CD4-positive, alpha-beta memory T cell (primary cell): ENCODE data around the gene HSP90AB1. TPM values are rescaled to one million over a fixed set of nuclear protein-coding genes. Genes with fewer than 3 reads are reported as not detected.
"Not testable (repeated sequence)": the region's sequence is repeated elsewhere in the genome, so short reads cannot be mapped to it uniquely, and the experiment has no call there.

Source experiments
- CTCF ChIA-PET: fragments of 350-600 bp; sonication (Branson Sonifier 250); formaldehyde crosslinking; loops from one replicate; lab custom pipeline; 2021; ENCODE audit warnings: inconsistent platforms; ENCODE audit not compliant: partially characterized antibody; lab: Charles Lee
- POLR2A ChIA-PET: fragments of 350-600 bp; sonication (Branson Sonifier 250); formaldehyde crosslinking; loops from one replicate; lab custom pipeline; 2021; ENCODE audit not compliant: partially characterized antibody; lab: Charles Lee
- DNase-seq, 5 donors: peaks; one replicate each; pipeline versions ENCODE4 v3.0.0 to v3.0.0-alpha.2; 2020 to 2022; ENCODE audit warnings: mixed read lengths in 1 of 5
- H3K27ac ChIP-seq: one replicate; pipeline ENCODE4 v1.7.0; 2013; ENCODE audit warnings: low read depth, low read length
- H3K27me3 ChIP-seq: 2 replicates; pipeline ENCODE4 v1.7.0; 2013; ENCODE audit warnings: mild to moderate bottlenecking, low read length, moderate library complexity; ENCODE audit not compliant: insufficient read depth
- H3K36me3 ChIP-seq: 2 replicates; pipeline ENCODE4 v1.7.0; 2013; ENCODE audit warnings: mild to moderate bottlenecking, low read length, moderate library complexity; ENCODE audit not compliant: insufficient read depth
- H3K4me1 ChIP-seq: 2 replicates; pipeline ENCODE4 v1.7.0; 2013; ENCODE audit warnings: mild to moderate bottlenecking, low read length, moderate library complexity; ENCODE audit not compliant: insufficient read depth
- H3K4me3 ChIP-seq, 2 donors: one replicate each; pipeline ENCODE4 v1.7.0; 2013; ENCODE audit warnings: low read length in 2 of 2, mild to moderate bottlenecking in 1 of 2
- H3K9me3 ChIP-seq, 2 donors: one replicate each; pipeline ENCODE4 v1.7.0; 2013; ENCODE audit warnings: low read length in 2 of 2, control low read depth in 1 of 2; ENCODE audit not compliant: control insufficient read depth in 1 of 2
- H3K27ac Mint-ChIP-seq, 7 donors: one replicate each; pipeline ENCODE4 v1.8.0; 2020 to 2021; ENCODE audit warnings: mixed read lengths in 7 of 7, mild to moderate bottlenecking in 6 of 7, inconsistent platforms in 3 of 7, moderate library complexity in 3 of 7
- H3K27me3 Mint-ChIP-seq, 2 donors: one replicate each; pipeline ENCODE4 v1.8.0; 2020 to 2021; ENCODE audit warnings: mixed read lengths in 2 of 2
- H3K36me3 Mint-ChIP-seq, 2 donors: one replicate each; pipeline ENCODE4 v1.8.0; 2020 to 2021; ENCODE audit warnings: mixed read lengths in 2 of 2, inconsistent platforms in 1 of 2, mild to moderate bottlenecking in 1 of 2
- H3K4me1 Mint-ChIP-seq, 4 donors: one replicate each; pipeline ENCODE4 v1.8.0; 2020 to 2021; ENCODE audit warnings: mixed read lengths in 4 of 4, mild to moderate bottlenecking in 1 of 4
- H3K4me3 Mint-ChIP-seq, 8 donors: one replicate each; pipeline ENCODE4 v1.8.0; 2020 to 2021; ENCODE audit warnings: mixed read lengths in 8 of 8, mild to moderate bottlenecking in 7 of 8, moderate library complexity in 6 of 8, inconsistent platforms in 3 of 8
- H3K9me3 Mint-ChIP-seq, 8 donors: one replicate each; pipeline ENCODE4 v1.8.0; 2020 to 2021; ENCODE audit warnings: mixed read lengths in 8 of 8, mild to moderate bottlenecking in 5 of 8, inconsistent platforms in 3 of 8, moderate library complexity in 1 of 8
- intact Hi-C: fragments of 100-400 bp; cut with micrococcal nuclease; formaldehyde crosslinking; loops from one replicate; pipeline ENCODE4 v1.15.1; 2023
- polyA plus RNA-seq, 2 donors: library from polyadenylated mRNA; unstranded; fragments of 300-500 nt; fragmentation: Illumina TruSeq; gene quantifications; one replicate each; pipeline ENCODE4 v1.2.3, GENCODE V29; 2021
- total RNA-seq, 2 experiments: library from RNA; stranded (reverse); gene quantifications; one replicate each; pipeline ENCODE4 v1.2.3, GENCODE V29; 2021

HSP90AB1 gene
- total and polyA plus RNA-seq, 4 experiments from 2014 or later: 303 to 432 (median 354) TPM

GRCh38 chr6:44230034-44230675 lies 16.7 kb upstream of the HSP90AB1 start:
- Mint-ChIP-seq H3K36me3 (no peaks in the 10 kb centered on the region), H3K4me3 (no peak overlapping the region), H3K27ac (no peak overlapping the region), H3K4me1 (no peaks in the 10 kb centered on the region), H3K27me3 (no peaks in the 10 kb centered on the region), H3K9me3 (no peaks in the 10 kb centered on the region)
- intact Hi-C loops: no loop called here
- no peaks in the 10 kb centered on the region for H3K27me3 ChIP-seq
- no peak overlapping the region for H3K4me3 ChIP-seq
- no peaks in the 10 kb centered on the region for H3K9me3 ChIP-seq
- ChIA-PET POLR2A (interaction anchor here (0.8 kb wide), 2 partner anchors 16 to 26 kb away, joined by 3 read pairs; partner anchors contain the start of gene HSP90AB1), CTCF (interaction anchor here (0.6 to 1.1 kb wide), 2 partner anchors 9 to 12 kb away, joined by 3 to 4 read pairs; no protein-coding TSS in a partner anchor)
- H3K36me3 ChIP-seq: no peaks in the 10 kb centered on the region
- no peak for DNase-seq
- H3K27ac ChIP-seq: no peak overlapping the region
- H3K4me1 ChIP-seq: no peaks in the 10 kb centered on the region

DNA sequence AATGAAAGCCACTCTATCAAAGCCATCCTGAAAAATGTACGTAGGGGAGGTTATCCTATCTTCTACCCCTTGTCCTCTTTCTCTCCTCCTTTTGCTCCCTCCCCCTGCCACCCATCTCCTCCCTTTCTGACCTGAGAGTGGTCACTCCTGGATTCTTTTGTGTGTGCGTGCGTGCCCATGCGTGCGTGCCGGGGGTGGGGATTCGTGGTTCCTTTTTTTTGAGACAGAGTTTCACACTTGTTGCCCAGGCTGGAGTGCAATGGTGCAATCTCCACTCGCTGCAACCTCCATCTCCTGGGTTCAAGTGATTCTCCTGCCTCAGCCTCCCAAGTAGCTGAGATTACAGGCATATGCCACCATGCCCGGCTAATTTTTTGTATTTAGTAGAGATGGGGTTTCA lies 15.5 kb upstream of the HSP90AB1 start:
- H3K9me3 Mint-ChIP-seq, H3K4me1 Mint-ChIP-seq, H3K36me3 Mint-ChIP-seq, H3K36me3 ChIP-seq, H3K4me3 Mint-ChIP-seq, H3K4me3 ChIP-seq, H3K9me3 ChIP-seq, H3K27me3 ChIP-seq, DNase-seq, H3K4me1 ChIP-seq, H3K27ac ChIP-seq, H3K27me3 Mint-ChIP-seq, intact Hi-C loops, POLR2A ChIA-PET: not testable (repeated sequence)
- CTCF ChIA-PET: interaction anchor here (1.1 kb wide), 1 partner anchor 74 kb away, joined by 3 read pairs; no protein-coding TSS in a partner anchor
- H3K27ac Mint-ChIP-seq: peak overlapping the region in 1 of 7 donors; percentile 8

GRCh38 chr6:44232676-44233566 lies 14.0 kb upstream of the HSP90AB1 start:
- DNase-seq: no peak
- H3K36me3 Mint-ChIP-seq: no peaks in the 10 kb centered on the region
- H3K4me3 ChIP-seq: no peak overlapping the region
- no peak overlapping the region for H3K27ac Mint-ChIP-seq
- peaks cover 7% of the 10 kb centered on the region for H3K4me1 ChIP-seq
- no peaks in the 10 kb centered on the region for H3K27me3 ChIP-seq
- peaks cover 0 to 8% (median 4%) of the 10 kb centered on the region in 4 donors for H3K4me1 Mint-ChIP-seq
- intact Hi-C loops: no loop called here
- H3K27me3 Mint-ChIP-seq: no peaks in the 10 kb centered on the region
- H3K27ac ChIP-seq: no peak overlapping the region
- no peaks in the 10 kb centered on the region for H3K9me3 Mint-ChIP-seq
- no peaks in the 10 kb centered on the region for H3K36me3 ChIP-seq
- H3K9me3 ChIP-seq: no peaks in the 10 kb centered on the region
- H3K4me3 Mint-ChIP-seq: no peak overlapping the region
- CTCF ChIA-PET: interaction anchor here (1.1 to 5.3 kb wide), 2 partner anchors 10 to 73 kb away, joined by 3 to 84 read pairs; partner anchors contain the start of gene SLC29A1
- POLR2A ChIA-PET: interaction anchor here (4.2 kb wide), 1 partner anchor 13 kb away, joined by 29 read pairs; the partner anchor contains the start of gene HSP90AB1

- no peak for DNase-seq
- Histone ChIP-seq H3K9me3 (no peaks in the 10 kb centered on the region), H3K4me3 (no peak overlapping the region), H3K36me3 (no peaks in the 10 kb centered on the region), H3K27me3 (no peaks in the 10 kb centered on the region), H3K4me1 (peaks cover 12% of the 10 kb centered on the region), H3K27ac (no peak overlapping the region)
- Mint-ChIP-seq H3K9me3 (no peaks in the 10 kb centered on the region), H3K27me3 (no peaks in the 10 kb centered on the region), H3K27ac (peak overlapping the region in 1 of 7 donors; percentile 42), H3K36me3 (no peaks in the 10 kb centered on the region), H3K4me1 (peaks cover 2 to 15% (median 8%) of the 10 kb centered on the region in 4 donors), H3K4me3 (no peak overlapping the region)
- intact Hi-C loops: no loop called here
- ChIA-PET CTCF (interaction anchor here (0.7 to 5.3 kb wide), 3 partner anchors 10 to 59 kb away, joined by 4 to 84 read pairs (median 9); partner anchors contain the start of gene SLC29A1), POLR2A (interaction anchor here (4.2 kb wide), 1 partner anchor 12 kb away, joined by 29 read pairs; the partner anchor contains the start of gene HSP90AB1)
Observed at GRCh38 chr6:44233567-44234100, 13.3 kb upstream of the HSP90AB1 start.

- intact Hi-C loops: no loop called here
- H3K27ac ChIP-seq: no peak overlapping the region
- Mint-ChIP-seq H3K9me3 (no peaks in the 10 kb centered on the region), H3K27me3 (no peaks in the 10 kb centered on the region), H3K4me3 (no peak overlapping the region), H3K36me3 (no peaks in the 10 kb centered on the region), H3K27ac (peak overlapping the region in 1 of 7 donors; percentile 41), H3K4me1 (peaks cover 2 to 15% (median 9%) of the 10 kb centered on the region in 4 donors)
- H3K27me3 ChIP-seq: no peaks in the 10 kb centered on the region
- no peak for DNase-seq
- H3K4me3 ChIP-seq: no peak overlapping the region
- POLR2A ChIA-PET: interaction anchor here (4.2 kb wide), 1 partner anchor 12 kb away, joined by 29 read pairs; the partner anchor contains the start of gene HSP90AB1
- no peaks in the 10 kb centered on the region for H3K9me3 ChIP-seq
- CTCF ChIA-PET: interaction anchor here (0.7 to 5.3 kb wide), 6 partner anchors 10 to 65 kb away, joined by 3 to 84 read pairs (median 6); partner anchors contain the start of genes HSP90AB1, SLC29A1 and SLC35B2
- H3K4me1 ChIP-seq: peaks cover 12% of the 10 kb centered on the region
- H3K36me3 ChIP-seq: no peaks in the 10 kb centered on the region
Observed at GRCh38 chr6:44234101-44235025, 12.5 kb upstream of the HSP90AB1 start.

DNA sequence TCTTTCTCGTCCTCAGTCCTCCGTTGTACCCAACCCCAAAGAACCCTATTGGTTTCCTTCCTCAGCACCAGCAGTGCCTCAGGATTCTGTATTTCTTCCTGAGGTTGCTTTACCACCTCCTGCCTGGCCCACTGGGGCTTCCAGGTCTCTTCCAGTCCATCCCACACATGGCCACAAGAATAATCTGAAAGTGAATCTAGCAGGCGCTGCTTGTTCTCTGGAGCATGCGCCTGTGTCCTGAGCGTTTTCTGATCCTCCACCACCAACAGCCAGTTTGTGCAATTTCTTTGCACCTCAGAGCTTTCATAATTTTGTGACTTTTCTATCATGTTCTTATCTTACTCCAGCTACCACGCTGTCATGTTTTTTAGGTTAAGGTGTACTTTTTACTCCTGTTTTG lies 11.6 kb upstream of the HSP90AB1 start:
- Mint-ChIP-seq H3K27ac (peak overlapping the region in 2 of 7 donors; percentile 20 to 23), H3K4me3 (no peak overlapping the region), H3K36me3 (no peaks in the 10 kb centered on the region), H3K4me1 (peaks cover 2 to 15% (median 9%) of the 10 kb centered on the region in 4 donors), H3K27me3 (no peaks in the 10 kb centered on the region), H3K9me3 (no peaks in the 10 kb centered on the region)
- POLR2A ChIA-PET: interaction anchor here (4.2 kb wide), 1 partner anchor 11 kb away, joined by 29 read pairs; the partner anchor contains the start of gene HSP90AB1
- DNase-seq: no peak
- CTCF ChIA-PET: interaction anchor here (0.9 to 5.3 kb wide), 9 partner anchors 9 to 66 kb away, joined by 3 to 84 read pairs (median 5); partner anchors contain the start of genes HSP90AB1, SLC29A1 and SLC35B2
- Histone ChIP-seq H3K4me1 (peaks cover 12% of the 10 kb centered on the region), H3K36me3 (no peaks in the 10 kb centered on the region), H3K27ac (no peak overlapping the region), H3K27me3 (no peaks in the 10 kb centered on the region), H3K9me3 (no peaks in the 10 kb centered on the region), H3K4me3 (no peak overlapping the region)
- intact Hi-C loops: no loop called here
